Suppressor macrophage treated with lipopolysaccharide for 4 hours (primary cell): ENCODE results near the gene ACCSL.

Experiments
- DNase-seq: peaks from one replicate; pipeline ENCODE4 v3.0.0-alpha.2; 2020

Gene ACCSL

GRCh38 chr11:44047931-44048431 is at the start of gene ACCSL:
TSS of gene ACCSL (plus strand) at chr11:44047981. CDS start at chr11:44048037, 56 bp downstream.
- DNase-seq: no peak

- no peak for DNase-seq
Measured at GRCh38 chr11:43998308-43998707, 49.5 kb upstream of the ACCSL start.

- DNase-seq: no peak
Measured at GRCh38 chr11:44000731-44001130, 47.0 kb upstream of the ACCSL start.

- DNase-seq: no peak
Measured at GRCh38 chr11:44002191-44003093, 45.3 kb upstream of the ACCSL start.

GRCh38 chr11:44003736-44004451 is 43.9 kb upstream of the ACCSL start:
- no peak for DNase-seq

- no peak for DNase-seq
Measured at GRCh38 chr11:44004452-44005062, 43.2 kb upstream of the ACCSL start.

- DNase-seq: no peak
Measured at GRCh38 chr11:44005063-44005701, 42.6 kb upstream of the ACCSL start.

- no peak for DNase-seq
Measured at GRCh38 chr11:44005956-44006355, 41.8 kb upstream of the ACCSL start.

- no peak for DNase-seq
Measured at GRCh38 chr11:44006917-44007361, 40.8 kb upstream of the ACCSL start.

- DNase-seq: no peak
Measured at GRCh38 chr11:44007481-44008087, 40.2 kb upstream of the ACCSL start.

- no peak for DNase-seq
Measured at GRCh38 chr11:44008088-44008501, 39.7 kb upstream of the ACCSL start.

- DNase-seq: no peak
Measured at GRCh38 chr11:44008698-44009097, 39.1 kb upstream of the ACCSL start.

- no peak for DNase-seq
Measured at GRCh38 chr11:44010789-44011251, 37.0 kb upstream of the ACCSL start.

- DNase-seq: no peak
Measured at GRCh38 chr11:44011797-44012196, 36.0 kb upstream of the ACCSL start.

GRCh38 chr11:44014968-44015623 is 32.7 kb upstream of the ACCSL start:
- no peak for DNase-seq

- no peak for DNase-seq
Measured at GRCh38 chr11:44015624-44016007, 32.2 kb upstream of the ACCSL start.

- no peak for DNase-seq
Measured at GRCh38 chr11:44016131-44016530, 31.6 kb upstream of the ACCSL start.

- DNase-seq: no peak
Measured at GRCh38 chr11:44016546-44017442, 31.0 kb upstream of the ACCSL start.

- DNase-seq: no peak
Measured at GRCh38 chr11:44017443-44018126, 30.2 kb upstream of the ACCSL start.

GRCh38 chr11:44018127-44018521 is 29.7 kb upstream of the ACCSL start:
- no peak for DNase-seq
